Left ventricle myocardium inferior (tissue), 1 donor: ENCODE results near the gene SLC9A8. TPM values are rescaled to one million over a fixed set of nuclear protein-coding genes. Genes with fewer than 3 reads are reported as not detected.

Experiments
- DNase-seq: peaks from one replicate; pipeline ENCODE4 v3.0.0-alpha.2; 2020
- H3K27ac ChIP-seq: fragments of 200-600 bp; replicated peaks from 2 replicates; pipeline ENCODE4 v1.8.0; 2021
- H3K27me3 ChIP-seq: fragments of 200-600 bp; 2 replicates; pipeline ENCODE4 v1.8.0; 2021; ENCODE audit warnings: low read depth
- H3K36me3 ChIP-seq: fragments of 200-600 bp; 2 replicates; pipeline ENCODE4 v1.8.0; 2021
- H3K4me1 ChIP-seq: fragments of 200-600 bp; 2 replicates; pipeline ENCODE4 v1.8.0; 2021
- H3K4me3 ChIP-seq: fragments of 200-600 bp; 2 replicates; pipeline ENCODE4 v1.8.0; 2021; ENCODE audit warnings: mild to moderate bottlenecking, moderate library complexity
- H3K9me3 ChIP-seq: fragments of 200-600 bp; replicated peaks from 2 replicates; pipeline ENCODE4 v1.8.0; 2021
- intact Hi-C: fragments of 100-400 bp; cut with micrococcal nuclease; formaldehyde crosslinking; loops from one replicate; pipeline ENCODE4 v1.11.0; 2022
- total RNA-seq: library from RNA; stranded (reverse); fragmentation: NEBNext Ultra II Directional; extraction: Animal tissue kit (Norgen Biotek cat#: 25700); gene quantifications from one replicate; pipeline ENCODE4 v1.2.1, GENCODE V29; 2021
- TF ChIP-seq, protein P1 (sequence below): fragments of 200-600 bp; IDR thresholded peaks from 2 replicates; pipeline ENCODE4 v1.8.0; 2021; ENCODE audit warnings: antibody characterized with exemption, mild to moderate bottlenecking, borderline replicate concordance
- donor health status: DM: no; HTN: yes; CAD: no; lungs with severe emphysema.

SLC9A8 gene
- total RNA-seq, 1 donor from 2014 or later, result 4.6 TPM

DNA sequence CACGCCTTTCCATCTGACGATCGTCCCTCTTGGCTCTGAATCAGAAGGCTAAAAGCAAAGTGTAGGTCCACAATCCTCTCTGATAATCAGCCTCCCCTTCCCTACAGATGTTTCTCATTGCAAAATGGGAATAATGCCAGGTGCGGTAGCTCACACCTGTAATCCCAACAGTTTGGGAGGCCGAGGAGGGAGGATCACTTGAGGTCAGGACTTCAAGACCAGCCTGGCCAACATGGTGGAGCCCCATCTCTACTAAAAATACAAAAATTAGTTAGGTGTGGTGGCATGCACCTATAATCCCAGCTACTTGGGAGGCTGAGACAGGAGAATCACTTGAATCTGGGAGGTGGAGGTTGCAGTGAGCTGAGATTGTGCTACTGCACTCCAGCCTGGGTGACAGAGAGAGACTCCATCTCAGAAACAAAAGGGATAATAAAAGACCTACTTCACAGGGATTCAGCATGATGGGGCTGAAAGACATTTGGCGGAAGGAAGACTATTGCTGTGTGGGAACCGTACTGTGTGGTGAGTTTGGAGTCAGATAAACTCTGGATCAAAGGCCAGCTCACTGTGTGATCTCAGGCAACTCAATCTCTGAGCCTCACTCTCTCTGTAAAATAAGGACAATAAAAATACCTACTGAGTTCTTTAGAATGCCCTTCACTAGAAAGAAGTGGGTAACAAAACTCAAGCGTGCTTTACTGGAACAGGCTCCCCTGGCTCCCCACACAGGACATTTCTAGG lies 15.9 kb upstream of the SLC9A8 start:
- intact Hi-C loops, result no loop called here
- H3K27me3 ChIP-seq, result no peaks in the 10 kb centered on the region
- no peak for DNase-seq
- TF ChIP-seq, protein P1, sequence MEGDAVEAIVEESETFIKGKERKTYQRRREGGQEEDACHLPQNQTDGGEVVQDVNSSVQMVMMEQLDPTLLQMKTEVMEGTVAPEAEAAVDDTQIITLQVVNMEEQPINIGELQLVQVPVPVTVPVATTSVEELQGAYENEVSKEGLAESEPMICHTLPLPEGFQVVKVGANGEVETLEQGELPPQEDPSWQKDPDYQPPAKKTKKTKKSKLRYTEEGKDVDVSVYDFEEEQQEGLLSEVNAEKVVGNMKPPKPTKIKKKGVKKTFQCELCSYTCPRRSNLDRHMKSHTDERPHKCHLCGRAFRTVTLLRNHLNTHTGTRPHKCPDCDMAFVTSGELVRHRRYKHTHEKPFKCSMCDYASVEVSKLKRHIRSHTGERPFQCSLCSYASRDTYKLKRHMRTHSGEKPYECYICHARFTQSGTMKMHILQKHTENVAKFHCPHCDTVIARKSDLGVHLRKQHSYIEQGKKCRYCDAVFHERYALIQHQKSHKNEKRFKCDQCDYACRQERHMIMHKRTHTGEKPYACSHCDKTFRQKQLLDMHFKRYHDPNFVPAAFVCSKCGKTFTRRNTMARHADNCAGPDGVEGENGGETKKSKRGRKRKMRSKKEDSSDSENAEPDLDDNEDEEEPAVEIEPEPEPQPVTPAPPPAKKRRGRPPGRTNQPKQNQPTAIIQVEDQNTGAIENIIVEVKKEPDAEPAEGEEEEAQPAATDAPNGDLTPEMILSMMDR, result no peak
- no peak overlapping the region for H3K4me3 ChIP-seq
- H3K9me3 ChIP-seq, result no peaks in the 10 kb centered on the region
- no peaks in the 10 kb centered on the region for H3K4me1 ChIP-seq
- H3K36me3 ChIP-seq, result no peaks in the 10 kb centered on the region
- H3K27ac ChIP-seq, result no peak overlapping the region

DNA sequence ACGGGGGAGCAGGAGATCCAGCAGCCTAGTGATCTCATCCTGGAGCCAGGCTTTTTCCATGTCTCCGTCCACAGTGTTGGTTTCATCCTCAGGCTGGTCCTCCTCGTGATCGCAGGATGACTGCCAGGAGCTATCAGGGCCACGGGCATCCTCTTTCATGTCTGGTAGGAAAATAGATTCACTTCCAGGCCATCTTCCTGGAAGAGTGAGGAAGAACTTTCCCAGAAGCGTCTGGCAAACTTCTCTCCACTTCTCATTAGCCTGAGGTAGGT lies 15.3 kb upstream of the SLC9A8 start:
- Histone ChIP-seq H3K27me3 (no peaks in the 10 kb centered on the region), H3K4me1 (no peaks in the 10 kb centered on the region), H3K4me3 (no peak overlapping the region), H3K27ac (no peak overlapping the region), H3K36me3 (no peaks in the 10 kb centered on the region), H3K9me3 (no peaks in the 10 kb centered on the region)
- intact Hi-C loops, result no loop called here
- no peak for DNase-seq
- TF ChIP-seq, protein P1, result no peak

DNA sequence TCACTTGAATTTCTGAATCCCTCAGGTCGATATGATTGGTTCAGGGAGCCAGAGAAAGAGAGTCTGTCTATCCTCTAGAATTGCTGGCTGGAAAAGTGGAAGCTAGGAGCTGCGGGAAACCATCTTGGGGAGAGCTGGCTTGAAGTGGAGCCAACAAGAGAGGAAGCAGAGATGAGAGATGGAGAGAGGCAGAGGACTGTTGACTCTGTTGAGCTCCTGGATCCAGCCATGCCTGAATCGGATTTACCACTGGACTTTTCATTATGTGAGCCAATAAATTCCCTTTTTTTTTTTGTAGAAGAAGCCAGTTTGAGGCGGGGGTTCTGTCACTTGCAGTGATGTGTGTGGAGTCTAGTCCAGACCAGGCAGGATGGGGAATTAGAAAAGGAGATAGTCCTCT lies 13.9 kb upstream of the SLC9A8 start:
- intact Hi-C loops, result no loop called here
- no peaks in the 10 kb centered on the region for H3K27me3 ChIP-seq
- H3K9me3 ChIP-seq, result no peaks in the 10 kb centered on the region
- TF ChIP-seq, protein P1, result no peak
- no peak overlapping the region for H3K4me3 ChIP-seq
- no peak overlapping the region for H3K27ac ChIP-seq
- no peaks in the 10 kb centered on the region for H3K4me1 ChIP-seq
- DNase-seq, result no peak
- no peaks in the 10 kb centered on the region for H3K36me3 ChIP-seq

DNA sequence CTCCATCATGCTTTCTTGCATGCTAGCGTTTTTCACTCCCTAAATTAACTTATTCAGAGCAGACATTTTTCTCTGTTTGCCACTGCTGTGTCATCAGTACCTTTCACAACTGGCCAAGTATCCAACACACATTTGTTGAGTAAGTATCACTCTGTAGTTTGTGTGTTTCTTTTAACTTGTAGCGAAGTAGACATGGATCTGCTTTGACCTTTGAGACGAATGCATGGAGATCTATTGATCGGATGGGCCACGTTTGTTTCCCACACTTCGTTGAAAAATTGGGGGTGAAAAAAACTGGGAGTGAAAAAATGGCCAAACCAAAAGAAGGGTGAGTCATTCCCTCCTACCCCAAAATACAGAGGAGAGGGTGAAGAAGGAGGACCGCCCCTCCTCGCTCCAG lies 12.9 kb upstream of the SLC9A8 start:
- no peaks in the 10 kb centered on the region for H3K36me3 ChIP-seq
- TF ChIP-seq, protein P1, result no peak
- intact Hi-C loops, result no loop called here
- DNase-seq, result no peak
- H3K4me1 ChIP-seq, result no peaks in the 10 kb centered on the region
- H3K27ac ChIP-seq, result no peak overlapping the region
- H3K9me3 ChIP-seq, result no peaks in the 10 kb centered on the region
- H3K27me3 ChIP-seq, result no peaks in the 10 kb centered on the region
- no peak overlapping the region for H3K4me3 ChIP-seq

DNA sequence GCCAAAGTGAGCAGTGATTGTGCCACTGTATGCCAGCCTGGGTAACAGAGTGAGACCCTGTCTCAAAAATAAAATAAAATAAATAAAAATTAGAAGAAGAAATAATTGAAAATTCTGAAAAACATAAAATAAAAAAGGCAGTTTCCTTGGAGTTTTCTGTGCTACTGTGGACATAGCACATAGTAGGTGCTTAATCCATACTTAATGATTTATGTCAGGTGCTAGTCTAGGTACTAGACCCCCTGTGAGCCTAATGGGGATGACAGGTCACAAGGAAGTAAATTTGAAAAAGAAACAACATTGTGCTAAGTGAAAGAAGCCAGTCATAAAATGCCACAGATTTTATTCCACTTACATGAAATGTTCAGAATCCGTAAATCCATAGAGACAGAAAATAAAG lies 9.2 kb upstream of the SLC9A8 start:
- no peak overlapping the region for H3K27ac ChIP-seq
- intact Hi-C loops, result no loop called here
- no peak for DNase-seq
- H3K27me3 ChIP-seq, result no peaks in the 10 kb centered on the region
- no peaks in the 10 kb centered on the region for H3K4me1 ChIP-seq
- H3K36me3 ChIP-seq, result no peaks in the 10 kb centered on the region
- no peaks in the 10 kb centered on the region for H3K9me3 ChIP-seq
- TF ChIP-seq, protein P1, result no peak
- no peak overlapping the region for H3K4me3 ChIP-seq
